ENCODE results near the gene WIF1.
A peak's percentile ranks its signal among the peaks of the same experiment; 100 is the strongest.

The WIF1 gene

DNA sequence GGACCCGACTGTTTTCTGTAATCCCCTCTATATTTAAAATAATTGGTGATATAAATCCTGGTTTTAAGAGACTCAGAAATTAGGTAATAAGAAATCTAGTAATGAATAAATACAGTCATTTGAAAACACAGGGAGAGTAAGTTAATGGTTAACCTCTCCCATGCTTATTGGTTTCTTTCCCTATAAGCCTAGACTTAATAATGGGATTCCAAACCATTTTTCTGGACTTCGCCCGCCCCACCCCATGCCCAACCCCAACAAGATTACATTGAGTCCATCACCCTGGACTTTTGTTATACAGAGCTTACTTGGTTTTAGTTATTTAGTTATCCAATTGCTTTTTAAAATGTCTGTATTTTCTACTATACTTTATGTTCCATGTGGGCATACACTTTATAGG lies 98.7 kb downstream of the WIF1 start:
- Histone ChIP-seq H3K4me3 (no peak overlapping the region), H3K27ac (no peak overlapping the region), H3K9ac (no peak overlapping the region), H4K20me1 (no peaks in the 10 kb centered on the region), H3K27me3 (no peaks in the 10 kb centered on the region), H3K4me2 (no peak overlapping the region), H3K36me3 (no peaks in the 10 kb centered on the region), H3K9me3 (replicated peaks in 1 of 11) (peaks cover 0 to 7% (median 2%) of the 10 kb centered on the region in 11 experiments; a peak in 2 of 22 replicates), H3K4me1 (no peaks in the 10 kb centered on the region)
- no peak for TF ChIP-seq Cebpa-rat (IDR thresholded peaks at IDR 0.05)

DNA sequence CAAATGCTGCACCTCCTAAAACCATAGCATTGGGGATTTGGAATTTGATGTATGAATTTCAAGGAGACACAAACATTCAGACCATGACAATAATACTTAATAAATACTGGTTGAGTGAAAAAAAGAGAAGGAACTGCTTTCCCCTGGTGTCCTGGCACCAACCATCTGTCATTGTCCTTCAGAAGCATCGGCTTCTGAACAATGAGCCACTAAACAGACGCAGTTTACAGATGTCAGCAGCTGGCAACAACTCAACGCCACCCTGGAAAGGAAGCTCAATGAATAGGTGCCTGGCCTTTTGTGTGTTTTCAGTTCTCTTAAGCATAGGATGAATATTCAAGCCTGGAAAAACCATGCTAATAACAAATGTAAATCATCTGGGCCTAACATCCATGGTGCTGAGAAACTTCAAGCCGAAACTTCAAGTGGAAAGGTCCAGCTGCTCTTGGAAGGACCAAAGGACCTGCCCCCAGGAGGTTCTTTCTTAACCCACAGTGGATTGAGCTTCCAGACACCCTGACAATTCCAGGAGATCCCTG lies 101.3 kb downstream of the WIF1 start:
- no peak overlapping the region for H3K4me3 ChIP-seq
- no peak overlapping the region for H3K4me2 ChIP-seq
- no peaks in the 10 kb centered on the region for H3K27me3 ChIP-seq
- no peak for TF ChIP-seq Cebpa-rat (IDR thresholded peaks at IDR 0.05)
- no peaks in the 10 kb centered on the region for H3K36me3 ChIP-seq
- no peak overlapping the region for H3K27ac ChIP-seq
- no peaks in the 10 kb centered on the region for H3K4me1 ChIP-seq
- peaks cover 0 to 3% (median 0%) of the 10 kb centered on the region in 11 experiments; a peak in 1 of 22 replicates for H3K9me3 ChIP-seq (replicated peaks in 1 of 11)
- H4K20me1 ChIP-seq = no peaks in the 10 kb centered on the region
- no peak overlapping the region for H3K9ac ChIP-seq

DNA sequence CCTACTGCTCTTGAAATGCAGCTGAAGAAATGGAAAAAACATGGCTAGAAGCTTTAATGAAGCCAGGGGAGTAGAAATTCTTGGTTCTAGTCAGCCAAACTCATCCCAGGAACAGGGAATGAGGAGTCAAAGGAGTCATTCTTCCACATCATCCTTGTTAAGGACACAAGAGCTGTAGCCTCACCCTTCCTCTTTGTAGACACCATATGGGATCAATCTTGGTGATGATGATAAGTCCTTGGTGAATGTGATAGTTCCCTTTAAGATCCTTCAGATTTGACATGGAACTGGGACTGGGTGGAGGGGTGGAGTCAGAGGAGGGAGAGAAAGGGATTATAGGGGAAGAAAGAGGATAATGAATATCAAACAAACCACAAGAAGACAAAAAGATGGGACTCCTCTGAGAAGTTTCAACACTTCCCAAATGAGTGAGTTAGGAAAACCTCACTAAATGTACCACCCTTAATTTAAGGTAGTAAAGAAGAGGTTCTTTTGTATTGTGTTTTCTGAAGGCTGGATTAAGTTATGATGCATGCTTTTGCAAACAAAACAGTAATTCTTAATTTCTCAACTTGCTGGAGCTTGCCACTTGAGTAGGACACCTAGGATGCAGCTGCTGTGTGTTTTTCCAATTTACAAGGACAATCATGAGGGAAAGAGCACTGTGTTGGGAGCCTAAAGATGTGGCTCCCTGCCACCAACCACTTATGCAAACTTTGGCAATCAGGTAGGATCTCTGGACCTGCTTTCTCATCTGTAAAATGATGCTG lies 104.0 kb downstream of the WIF1 start:
- H3K4me1 ChIP-seq = no peaks in the 10 kb centered on the region
- H3K4me2 ChIP-seq = no peak overlapping the region

DNA sequence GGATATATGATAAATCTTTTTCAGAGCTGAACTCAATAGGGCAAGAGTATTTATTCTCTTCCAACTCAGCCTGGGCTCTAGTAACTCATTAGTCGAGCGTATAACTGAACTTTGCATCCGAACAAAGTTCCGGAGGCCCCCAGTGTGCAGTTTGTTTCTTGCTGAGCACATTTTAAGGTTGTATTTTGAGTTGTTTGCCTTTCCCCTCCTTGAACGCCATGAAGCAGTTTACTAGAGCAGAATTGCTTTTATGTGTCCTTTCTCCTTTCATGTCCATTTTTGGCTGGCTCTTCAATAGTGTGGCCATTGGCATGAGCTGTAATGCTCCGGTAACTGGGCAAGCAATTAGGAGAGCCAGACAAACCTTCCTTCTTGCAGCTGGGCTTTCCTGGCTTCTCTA lies 105.3 kb downstream of the WIF1 start:
- H3K4me2 ChIP-seq = no peak overlapping the region
- no peaks in the 10 kb centered on the region for H3K36me3 ChIP-seq
- H3K4me3 ChIP-seq = no peak overlapping the region
- TF ChIP-seq Cebpa-rat (IDR thresholded peaks at IDR 0.05) = no peak
- H3K9me3 ChIP-seq (replicated peaks in 1 of 11) = no peaks in the 10 kb centered on the region
- H3K27me3 ChIP-seq = no peaks in the 10 kb centered on the region
- no peaks in the 10 kb centered on the region for H3K4me1 ChIP-seq
- H4K20me1 ChIP-seq = no peaks in the 10 kb centered on the region
- H3K27ac ChIP-seq = no peak overlapping the region
- no peak overlapping the region for H3K9ac ChIP-seq

More for the DNA sequence above, 104.0 kb downstream of the WIF1 start:
- Histone ChIP-seq H3K36me3 (no peaks in the 10 kb centered on the region), H4K20me1 (no peaks in the 10 kb centered on the region), H3K27ac (no peak overlapping the region), H3K9me3 (replicated peaks in 1 of 11) (peaks cover 0 to 3% (median 0%) of the 10 kb centered on the region in 11 experiments; a peak in 1 of 22 replicates), H3K27me3 (no peaks in the 10 kb centered on the region), H3K9ac (no peak overlapping the region), H3K4me3 (no peak overlapping the region)
- TF ChIP-seq Cebpa-rat (IDR thresholded peaks at IDR 0.05) = no peak

DNA sequence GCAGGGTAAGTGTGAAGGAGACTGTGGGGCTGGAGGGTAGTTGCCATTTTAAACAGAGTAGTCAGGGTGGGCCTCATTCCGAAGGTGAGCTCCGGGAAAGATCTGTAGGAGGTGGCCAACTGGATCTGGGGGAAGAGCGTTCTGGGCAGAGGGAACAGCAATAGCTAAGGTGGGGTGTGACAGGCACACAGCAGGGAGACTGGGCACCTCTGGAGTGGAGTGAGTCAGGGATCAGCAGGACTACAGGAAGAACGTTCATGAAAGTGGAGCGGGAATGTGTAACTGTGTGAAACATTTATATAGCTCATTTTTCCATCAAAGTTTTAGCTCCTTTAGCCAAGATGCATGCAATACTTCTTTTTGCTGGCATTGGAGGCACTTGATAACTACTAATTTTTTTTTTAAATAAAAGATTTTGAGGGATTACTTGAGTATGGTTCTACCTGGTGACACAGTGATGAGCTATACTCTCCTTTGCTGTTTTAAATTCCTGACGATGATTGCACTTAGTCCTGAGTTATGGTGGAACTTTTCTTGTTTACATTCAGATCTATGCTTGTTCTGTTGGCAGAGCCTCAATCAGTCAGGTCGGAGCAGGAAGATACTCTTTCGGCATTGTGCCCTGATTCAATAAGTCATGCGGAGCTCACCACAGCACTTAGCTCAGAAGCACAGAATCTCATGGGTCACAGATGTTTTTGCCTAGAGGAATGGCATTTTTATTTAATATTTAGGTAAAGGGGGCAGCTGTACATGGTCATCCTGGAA lies 106.4 kb downstream of the WIF1 start:
- Histone ChIP-seq H3K4me1 (no peaks in the 10 kb centered on the region), H3K27me3 (no peaks in the 10 kb centered on the region), H3K9ac (no peak overlapping the region), H3K9me3 (replicated peaks in 1 of 11) (no peaks in the 10 kb centered on the region), H4K20me1 (no peaks in the 10 kb centered on the region), H3K4me3 (no peak overlapping the region), H3K4me2 (no peak overlapping the region), H3K27ac (no peak overlapping the region), H3K36me3 (no peaks in the 10 kb centered on the region)
- no peak for TF ChIP-seq Cebpa-rat (IDR thresholded peaks at IDR 0.05)

DNA sequence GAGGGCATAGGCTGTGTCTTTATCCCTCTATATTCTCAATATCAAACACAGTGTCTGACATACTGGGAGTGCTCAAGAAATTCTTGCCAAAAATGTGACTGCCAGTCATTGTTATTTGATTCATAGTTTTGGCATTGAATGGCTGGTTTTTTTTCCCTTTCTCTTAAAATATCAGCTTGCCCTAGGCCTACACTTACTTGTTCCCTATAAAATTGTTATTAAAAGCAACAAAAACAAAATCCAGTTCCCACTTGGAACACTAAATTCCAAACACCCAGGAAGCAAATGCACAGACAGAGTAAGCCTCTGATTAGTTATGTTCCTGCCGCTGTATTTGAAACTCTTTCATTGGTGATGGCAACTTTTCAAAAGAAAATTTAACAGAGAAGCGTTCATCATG lies 110.7 kb downstream of the WIF1 start:
- H3K27ac ChIP-seq = no peak overlapping the region
- no peaks in the 10 kb centered on the region for H3K4me1 ChIP-seq
- H3K27me3 ChIP-seq = no peaks in the 10 kb centered on the region
- no peak overlapping the region for H3K4me2 ChIP-seq
- no peak for TF ChIP-seq Cebpa-rat (IDR thresholded peaks at IDR 0.05)
- no peak overlapping the region for H3K9ac ChIP-seq
- H3K9me3 ChIP-seq (replicated peaks in 1 of 11) = no peaks in the 10 kb centered on the region
- no peak overlapping the region for H3K4me3 ChIP-seq
- no peaks in the 10 kb centered on the region for H3K36me3 ChIP-seq
- no peaks in the 10 kb centered on the region for H4K20me1 ChIP-seq

DNA sequence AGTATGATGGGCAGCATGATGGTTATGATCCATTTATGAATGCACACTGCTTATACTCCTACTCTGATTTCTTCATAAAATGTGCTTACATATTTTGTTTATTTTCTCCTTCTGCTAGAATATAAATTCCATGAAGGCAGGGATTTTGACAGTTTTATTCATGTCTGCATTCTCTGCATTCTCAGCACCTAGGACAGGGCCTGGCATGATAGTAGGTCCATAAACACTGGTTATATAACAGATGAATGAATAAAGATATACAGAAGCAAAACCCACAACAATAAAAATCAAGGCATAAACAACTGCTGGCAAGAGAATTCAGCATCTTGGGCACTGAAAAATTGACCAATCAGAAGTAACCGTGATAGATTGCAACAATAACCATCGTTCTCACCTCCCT lies 115.4 kb downstream of the WIF1 start:
- no peaks in the 10 kb centered on the region for H3K27me3 ChIP-seq
- H3K36me3 ChIP-seq = no peaks in the 10 kb centered on the region
- H3K4me3 ChIP-seq = no peak overlapping the region
- H3K9ac ChIP-seq = no peak overlapping the region
- peaks cover 0 to 5% (median 0%) of the 10 kb centered on the region in 11 experiments; a peak in 1 of 22 replicates for H3K9me3 ChIP-seq (replicated peaks in 1 of 11)
- no peak overlapping the region for H3K4me2 ChIP-seq
- no peaks in the 10 kb centered on the region for H4K20me1 ChIP-seq
- no peak for TF ChIP-seq Cebpa-rat (IDR thresholded peaks at IDR 0.05)
- peaks cover 0 to 3% (median 0%) of the 10 kb centered on the region in 10 experiments; a peak in 1 of 20 replicates for H3K4me1 ChIP-seq
- H3K27ac ChIP-seq = no peak overlapping the region

DNA sequence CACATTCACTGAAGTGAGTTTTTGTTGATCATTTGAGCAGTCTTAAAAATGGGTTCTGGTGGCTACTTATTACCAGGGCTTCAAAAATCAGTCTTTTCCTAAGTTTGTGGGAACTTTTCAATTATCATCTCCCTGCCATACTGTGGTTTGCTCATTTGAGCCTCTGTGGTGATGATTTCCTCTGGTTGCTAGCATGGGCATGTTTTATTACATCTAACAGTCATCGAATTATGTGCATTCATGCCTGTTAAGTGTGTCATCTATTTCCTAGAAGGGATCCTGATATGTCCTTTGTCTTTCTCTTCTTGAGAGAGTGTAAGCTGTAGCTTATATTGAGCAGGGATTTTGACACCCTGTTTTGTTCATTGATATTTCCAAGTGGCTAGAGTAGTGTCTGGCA lies 116.8 kb downstream of the WIF1 start:
- Histone ChIP-seq H3K36me3 (no peaks in the 10 kb centered on the region), H3K4me1 (peaks cover 0 to 3% (median 0%) of the 10 kb centered on the region in 10 experiments; a peak in 1 of 20 replicates), H3K4me3 (no peak overlapping the region), H3K9ac (no peak overlapping the region), H3K27me3 (no peaks in the 10 kb centered on the region), H3K27ac (no peak overlapping the region), H3K4me2 (peak overlapping the region in 1 of 11 experiments; percentile 13; a peak in 1 of 22 replicates), H3K9me3 (replicated peaks in 1 of 11) (peaks cover 0 to 9% (median 0%) of the 10 kb centered on the region in 11 experiments; a peak in 1 of 22 replicates), H4K20me1 (no peaks in the 10 kb centered on the region)
- no peak for TF ChIP-seq Cebpa-rat (IDR thresholded peaks at IDR 0.05)
